Stomach (tissue), 4 donors: ENCODE measurements around the gene PGBD5.

Experiments used
- CTCF ChIP-seq, 7 experiments: fragments of 450-650 bp in 4 of 7; fragments of 200-600 bp in 3 of 7; sonication (generic) in 3 of 7; IDR thresholded peaks; one replicate each; pipeline ENCODE4 v1.5.1; 2016 to 2019; ENCODE audit warnings: antibody characterized with exemption in 7 of 7, control low read depth in 2 of 7, mild to moderate bottlenecking in 1 of 7
- EP300 ChIP-seq: sonication (generic); formaldehyde crosslinking; IDR thresholded peaks from one replicate; pipeline ENCODE4 v1.6.1; 2017; ENCODE audit warnings: antibody characterized with exemption
- POLR2A ChIP-seq, 4 donors: fragments of 450-650 bp; IDR thresholded peaks; one replicate each; pipeline ENCODE4 v1.6.1; 2016; ENCODE audit warnings: antibody characterized with exemption in 4 of 4, control low read depth in 2 of 4, mild to moderate bottlenecking in 1 of 4, moderate library complexity in 1 of 4
- POLR2AphosphoS5 ChIP-seq, 3 donors: sonication (generic); formaldehyde crosslinking; IDR thresholded peaks; one replicate each; pipeline ENCODE4 v1.6.1; 2016; ENCODE audit warnings: antibody characterized with exemption in 3 of 3

DNA sequence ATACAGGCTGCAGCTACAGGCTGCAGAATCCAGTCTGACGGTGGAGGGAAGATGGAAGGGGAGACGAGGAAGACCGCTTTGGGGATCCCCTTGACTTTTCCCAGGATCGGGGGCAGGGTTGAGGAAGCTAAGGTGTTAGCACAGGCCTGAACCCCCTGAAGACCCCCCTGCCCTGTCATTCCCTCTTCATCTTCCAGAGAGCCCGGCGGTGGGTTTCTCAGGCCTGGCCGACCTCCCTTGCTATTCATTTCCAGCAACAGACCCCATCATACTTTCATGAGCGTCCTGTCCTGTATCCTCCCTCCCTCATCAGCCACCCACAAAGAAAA, 112.0 kb downstream of the PGBD5 start:
- TF ChIP-seq CTCF (IDR thresholded peaks at IDR 0.05) (no peak), POLR2A (IDR thresholded peaks at IDR 0.05) (no peak), POLR2AphosphoS5 (IDR thresholded peaks at IDR 0.05) (no peak), EP300 (no peak)
